ENCODE measurements around the gene SSC5D.

Gene SSC5D

DNA sequence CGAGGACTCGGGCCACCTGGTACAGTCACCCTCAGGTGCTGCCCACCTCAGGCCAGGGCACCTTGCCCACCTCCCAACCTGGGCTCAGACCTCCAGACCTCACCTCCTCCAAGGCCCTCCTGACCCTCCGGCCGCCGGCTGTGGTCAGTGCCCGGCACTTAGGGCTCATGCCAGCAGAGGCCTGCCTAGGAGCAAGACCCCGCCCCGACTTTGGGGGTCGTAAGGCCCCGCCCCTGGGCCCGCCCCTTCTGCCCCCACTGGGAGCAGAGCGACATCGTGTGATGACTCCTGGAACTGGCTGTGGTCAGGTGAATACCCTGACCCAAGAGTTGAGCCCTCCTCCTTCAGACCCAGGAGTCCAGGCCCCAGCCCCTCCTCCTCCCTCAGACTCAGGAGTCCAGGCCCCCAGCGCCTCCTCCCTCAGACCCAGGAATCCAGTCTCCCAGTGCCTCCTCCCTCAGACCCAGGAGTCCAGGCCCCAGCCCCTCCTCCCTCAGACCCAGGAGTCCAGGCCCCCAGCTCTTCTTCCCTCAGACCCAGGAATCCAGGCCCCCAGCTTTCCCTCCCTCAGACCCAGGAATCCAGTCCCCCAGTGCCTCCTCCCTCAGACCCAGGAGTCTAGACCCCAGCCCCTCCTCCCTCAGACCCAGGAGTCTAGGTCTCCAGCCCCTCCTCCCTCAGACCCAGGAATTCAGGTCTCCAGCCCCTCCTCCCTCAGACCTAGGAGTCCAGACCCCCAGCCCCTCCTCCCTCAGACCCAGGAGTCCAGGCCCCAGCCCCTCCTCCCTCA lies 48.9 kb downstream of the SSC5D start, which contains the start of gene SBK2:
SBK2 (minus strand) TSS at position 183 of the 790 bp plus-strand sequence. CDS start 839 bp downstream, outside the sequence.
- no peak for DNase-seq (ENCODE audit: low read depth in 2 of 2)

DNA sequence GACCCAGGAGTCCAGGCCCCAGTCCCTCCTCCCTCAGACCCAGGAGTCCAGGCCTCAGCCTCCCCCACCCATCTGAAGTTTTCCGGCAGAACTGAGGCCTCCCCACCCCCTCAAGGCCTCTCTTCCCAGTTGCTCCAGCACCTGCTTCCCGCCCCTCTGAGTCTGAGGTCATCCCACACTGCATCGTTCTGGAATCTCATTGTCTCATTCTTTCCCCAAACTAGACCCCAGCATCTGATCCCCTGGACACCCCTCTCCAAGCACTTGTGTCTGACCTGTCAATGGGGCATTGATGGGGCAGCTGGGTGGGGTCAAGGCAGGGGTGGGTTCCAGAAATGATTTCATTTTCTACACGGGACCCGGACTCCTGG lies 49.5 kb downstream of the SSC5D start:
- DNase-seq (ENCODE audit: low read depth in 2 of 2), result no peak

DNA sequence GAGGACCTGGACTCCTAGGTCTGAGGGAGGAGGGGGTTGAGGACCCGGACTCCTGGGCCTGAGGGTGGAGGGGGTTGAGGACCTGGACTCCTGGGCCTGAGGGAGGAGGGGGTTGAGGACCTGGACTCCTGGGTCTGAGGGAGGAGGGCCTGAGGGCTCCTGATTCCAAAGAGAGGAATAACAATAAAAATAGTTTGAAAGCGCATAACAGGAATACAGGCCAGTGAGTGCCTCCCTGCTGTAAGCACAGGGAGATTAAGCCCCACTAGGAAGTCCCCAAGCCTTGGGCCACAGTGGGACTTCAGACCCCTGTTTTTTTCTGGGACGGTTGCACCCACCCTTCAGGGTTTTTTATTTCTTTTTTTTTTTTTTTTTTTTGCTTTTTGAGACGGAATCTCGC lies 49.9 kb downstream of the SSC5D start:
- DNase-seq (ENCODE audit: low read depth in 2 of 2), result no peak

DNA sequence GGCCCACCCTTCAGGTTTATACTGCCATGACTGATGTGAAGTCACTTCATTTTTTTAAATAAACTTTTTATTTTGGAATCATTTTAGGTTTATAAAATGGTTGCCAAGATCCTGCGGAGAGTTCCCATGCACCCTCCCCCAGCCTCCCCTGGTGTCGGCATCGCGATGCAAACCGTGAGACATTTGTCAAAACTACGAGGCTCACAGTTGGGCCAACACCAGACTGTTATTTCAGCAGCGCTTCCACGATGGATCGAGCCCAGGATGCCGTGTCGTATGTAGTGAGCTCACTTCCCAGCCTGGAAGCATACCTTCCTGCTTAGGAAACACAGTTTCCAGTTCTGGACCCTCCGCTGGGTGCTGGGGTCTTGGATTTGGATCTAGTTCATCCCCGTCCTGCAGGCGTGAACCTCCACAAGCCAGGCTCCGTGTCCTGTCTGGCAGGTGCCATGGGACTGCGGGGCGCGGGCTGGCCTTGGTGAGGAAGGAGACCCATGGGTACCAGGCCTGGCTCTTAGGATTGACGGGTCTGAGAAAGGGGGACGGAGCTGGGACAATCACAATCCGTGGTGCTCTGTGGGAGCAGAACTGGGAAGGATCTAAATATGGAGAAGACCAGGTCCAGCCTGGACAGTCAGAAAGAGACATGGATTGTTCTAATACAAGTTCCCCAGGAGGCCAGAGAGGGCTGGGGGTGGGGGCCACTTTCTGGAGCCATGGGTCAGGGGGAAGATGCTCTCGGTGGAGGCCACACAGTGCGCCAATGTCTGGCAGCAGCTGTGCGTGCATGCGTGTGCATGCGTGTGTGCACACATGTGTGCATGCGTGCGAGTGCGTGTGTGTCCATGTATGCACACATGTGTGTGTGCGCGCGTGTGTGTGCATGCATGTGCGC lies 51.1 kb downstream of the SSC5D start:
- no peak for DNase-seq (ENCODE audit: low read depth in 2 of 2)

DNA sequence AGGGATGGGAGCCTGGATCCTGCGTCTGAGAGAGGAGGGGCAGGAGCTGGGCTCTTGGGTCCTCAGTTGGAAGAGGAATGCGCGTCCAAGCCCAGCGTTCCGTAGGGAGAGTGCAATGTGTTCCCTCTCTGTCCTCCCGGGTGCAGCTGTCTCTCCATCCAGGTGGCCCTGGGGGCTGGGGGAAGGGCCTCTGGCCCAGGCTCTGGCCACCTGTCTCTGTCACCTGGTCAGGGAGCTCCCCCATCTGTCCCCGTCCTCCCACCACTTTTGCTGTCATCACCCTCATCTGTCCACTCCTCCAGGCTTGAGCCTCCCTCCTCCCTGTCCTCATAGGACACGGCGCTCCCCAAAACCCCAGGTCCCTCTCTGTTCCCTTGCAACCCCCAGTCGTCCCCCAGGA lies 52.4 kb downstream of the SSC5D start:
- no peak for DNase-seq (ENCODE audit: low read depth in 2 of 2)

DNA sequence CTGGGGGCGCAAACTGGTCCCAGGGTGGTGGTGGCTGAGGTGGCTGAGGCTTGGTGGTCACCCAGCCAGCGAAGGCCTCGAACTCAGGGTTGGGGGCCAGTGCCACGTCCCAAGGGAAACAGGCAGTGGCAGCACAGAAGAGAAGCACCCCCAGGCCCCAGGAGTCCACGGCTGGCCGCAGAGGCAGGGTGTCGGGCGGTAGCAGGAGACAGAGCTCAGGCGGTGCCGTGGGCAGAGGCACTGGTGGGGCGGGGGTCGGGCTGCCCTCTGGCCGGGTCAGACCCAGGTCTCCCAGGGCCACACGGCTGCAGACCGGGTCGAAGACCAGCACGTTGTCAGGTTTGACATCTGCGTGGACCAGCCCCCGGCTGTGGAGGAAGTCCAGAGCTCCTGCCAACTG lies 52.9 kb downstream of the SSC5D start:
- no peak for DNase-seq (ENCODE audit: low read depth in 2 of 2)

DNA sequence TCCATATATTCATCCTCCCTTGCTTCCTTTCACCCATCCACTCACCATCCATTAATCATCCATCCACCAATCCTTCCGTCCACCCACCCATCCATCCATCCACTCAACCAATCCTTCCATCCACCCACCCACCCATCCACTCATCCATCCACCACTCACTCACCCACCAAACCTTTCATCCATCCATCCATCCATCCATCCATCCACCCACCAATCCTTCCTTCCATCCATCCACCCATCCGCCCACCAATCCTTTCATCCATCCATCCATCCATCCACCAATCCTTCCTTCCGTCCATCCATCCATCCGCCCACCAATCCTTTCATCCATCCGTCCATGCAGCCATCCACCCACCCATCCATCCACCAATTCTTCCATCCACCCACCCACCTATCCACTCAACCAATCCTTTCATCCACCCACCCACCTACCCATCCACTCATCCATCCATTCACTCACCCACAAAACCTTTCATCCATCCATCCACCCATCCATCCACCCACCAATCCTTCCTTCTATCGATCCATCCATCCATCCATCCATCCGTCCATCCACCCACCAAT lies 54.1 kb downstream of the SSC5D start:
- DNase-seq (ENCODE audit: low read depth in 2 of 2), result no peak

DNA sequence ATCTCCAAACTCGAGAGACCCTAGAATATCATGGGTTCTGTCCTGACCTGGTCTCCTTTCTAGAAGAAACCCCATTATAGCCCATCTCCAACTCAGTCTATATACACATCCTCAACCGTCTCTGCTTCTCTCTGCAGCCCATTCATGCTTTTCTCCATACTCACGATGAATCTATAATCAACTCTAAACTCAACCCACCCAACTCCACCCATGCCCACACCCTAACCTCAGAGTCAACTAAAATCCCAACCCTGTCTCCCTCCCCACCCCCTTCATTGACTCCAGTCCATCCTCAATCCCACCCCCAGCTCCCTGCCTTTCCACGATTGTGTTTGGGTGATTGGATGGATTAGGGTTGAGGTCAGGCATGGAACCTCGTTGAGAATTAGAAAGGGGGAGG lies 55.3 kb downstream of the SSC5D start:
- no peak for DNase-seq (ENCODE audit: low read depth in 2 of 2)

DNA sequence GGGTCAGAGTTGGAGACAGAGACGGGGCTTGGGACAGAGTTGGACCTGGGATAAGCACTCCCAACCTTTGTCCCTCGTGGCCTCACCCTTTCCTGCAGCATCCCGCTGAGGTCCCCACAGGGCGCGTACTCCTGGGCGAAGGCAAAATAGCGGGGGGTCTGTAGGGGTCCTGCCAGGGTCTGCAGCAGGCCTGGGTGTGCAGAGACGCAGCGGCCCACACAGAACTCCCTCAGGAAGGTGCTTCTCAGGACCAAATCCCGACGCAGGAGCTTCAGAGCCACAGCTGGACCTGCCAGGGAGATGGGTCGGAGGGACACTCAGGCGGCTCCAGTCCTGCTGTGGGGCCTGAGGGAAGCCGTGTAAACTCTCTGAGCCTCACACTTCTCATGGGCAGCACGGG lies 55.8 kb downstream of the SSC5D start:
- DNase-seq (ENCODE audit: low read depth in 2 of 2), result no peak

DNA sequence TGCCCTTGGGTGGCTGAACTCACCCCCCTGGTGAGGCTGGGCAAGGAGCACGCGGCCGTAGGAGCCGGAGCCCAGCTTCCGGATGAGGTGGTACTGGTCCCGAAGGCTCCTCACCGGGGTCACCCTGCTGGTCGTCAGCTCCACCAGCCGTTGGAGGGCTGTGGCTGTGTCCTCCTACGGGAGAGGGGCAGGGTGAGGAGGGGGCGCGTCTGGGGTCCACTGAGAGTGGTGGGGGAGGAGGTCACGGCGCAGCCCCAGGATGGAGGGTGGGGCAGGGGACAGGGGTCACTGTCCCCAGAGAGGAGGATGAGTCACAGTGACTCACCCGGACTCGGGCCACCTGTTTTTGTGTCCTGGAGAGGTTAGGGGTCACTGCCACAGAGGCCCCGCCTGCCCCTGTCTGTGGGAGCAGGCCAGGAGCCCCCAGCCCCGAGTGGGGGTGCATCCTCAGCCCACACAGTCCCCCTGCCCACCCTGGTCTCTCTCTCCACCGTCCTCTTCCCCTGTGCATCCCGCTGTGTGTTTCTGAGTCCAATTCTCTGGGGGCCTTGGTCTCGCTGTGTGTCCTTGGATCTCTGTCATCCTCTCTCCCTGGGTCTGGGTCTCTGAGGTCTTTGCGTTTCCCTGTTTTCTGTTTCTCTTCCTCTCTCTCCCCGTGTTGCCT lies 56.7 kb downstream of the SSC5D start:
- no peak for DNase-seq (ENCODE audit: low read depth in 2 of 2)

DNA sequence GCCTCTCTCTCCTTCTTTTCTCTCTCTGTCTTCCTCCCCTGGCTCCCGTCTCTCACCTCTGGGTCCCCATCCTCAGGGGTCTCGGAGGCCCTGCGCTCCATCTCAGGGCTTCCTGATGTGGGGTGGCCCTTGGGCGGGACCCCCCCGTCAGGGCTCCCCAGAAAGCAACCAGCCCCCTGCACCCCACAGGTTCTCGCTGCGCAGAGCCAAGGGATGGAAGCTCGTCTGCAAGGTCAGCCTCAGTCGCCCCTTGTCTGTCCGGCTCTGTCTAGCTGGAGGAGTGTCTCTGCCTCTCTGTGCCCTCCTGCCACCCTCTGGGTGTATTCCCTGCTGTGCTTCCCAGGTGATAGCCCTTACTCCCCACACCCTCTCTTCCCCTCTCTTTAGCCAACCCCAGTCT lies 57.2 kb downstream of the SSC5D start, which contains the start of gene SBK3:
SBK3 (minus strand) TSS at position 101 of the 400 bp plus-strand sequence; CDS start at position 101, 0 bp downstream.
- DNase-seq (ENCODE audit: low read depth in 2 of 2), result no peak

DNA sequence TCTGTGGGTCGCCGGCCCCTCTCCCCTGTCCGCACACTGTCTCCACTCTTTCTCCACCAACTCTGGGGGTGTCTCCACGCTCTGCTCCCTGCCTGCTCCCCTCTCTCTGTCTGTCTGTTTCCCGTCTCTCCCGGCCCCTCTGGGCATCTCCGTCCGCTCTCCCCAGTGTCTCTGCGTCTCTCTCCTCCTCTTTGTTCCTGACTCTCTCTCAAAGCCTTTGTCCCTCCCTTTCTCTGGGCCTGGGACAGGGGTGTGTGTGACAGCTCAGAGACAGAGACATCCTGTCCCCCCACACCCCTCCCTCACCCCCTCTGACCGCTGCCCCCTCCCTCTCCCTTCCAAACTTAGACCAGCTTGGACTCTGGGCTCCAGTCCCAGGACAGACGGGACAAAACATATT lies 57.8 kb downstream of the SSC5D start:
- no peak for DNase-seq (ENCODE audit: low read depth in 2 of 2)

DNA sequence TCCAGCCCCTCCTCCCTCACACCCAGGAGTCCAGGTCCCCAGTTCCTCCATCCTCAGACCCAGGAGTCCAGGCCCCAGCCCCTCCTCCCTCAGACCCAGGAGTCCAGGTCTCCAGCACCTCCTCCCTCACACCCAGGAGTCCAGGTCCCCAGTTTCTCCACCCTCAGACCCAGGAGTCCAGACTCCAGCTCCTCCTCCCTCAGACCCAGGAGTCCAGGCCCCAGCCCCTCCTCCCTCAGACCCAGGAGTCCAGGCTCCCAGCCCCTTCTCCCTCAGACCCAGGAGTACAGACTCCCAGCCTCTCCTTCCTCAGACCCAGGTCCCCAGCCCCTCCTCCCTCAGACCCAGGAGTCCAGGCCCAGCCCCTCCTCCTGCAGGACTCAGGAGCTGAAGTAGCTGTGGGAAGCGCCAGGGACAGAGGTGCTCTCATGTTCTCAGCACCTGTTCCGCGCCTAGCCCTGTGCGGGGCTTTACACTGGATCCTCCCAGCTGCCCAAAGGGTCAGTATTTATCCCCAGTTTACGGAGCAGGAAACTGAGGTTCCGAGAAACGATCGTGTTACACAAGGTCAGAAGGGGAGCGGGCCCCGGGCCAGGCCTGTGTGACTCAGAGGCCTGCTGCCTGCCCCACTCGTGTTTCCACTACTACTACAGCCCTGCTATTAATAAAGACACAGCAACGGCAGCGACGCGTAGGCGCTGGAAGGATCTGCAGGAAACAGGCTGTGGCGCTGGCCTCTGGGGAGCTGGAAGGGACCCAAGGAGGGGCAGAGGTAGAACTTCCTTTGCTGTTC lies 58.8 kb downstream of the SSC5D start:
- no peak for DNase-seq (ENCODE audit: low read depth in 2 of 2)

DNA sequence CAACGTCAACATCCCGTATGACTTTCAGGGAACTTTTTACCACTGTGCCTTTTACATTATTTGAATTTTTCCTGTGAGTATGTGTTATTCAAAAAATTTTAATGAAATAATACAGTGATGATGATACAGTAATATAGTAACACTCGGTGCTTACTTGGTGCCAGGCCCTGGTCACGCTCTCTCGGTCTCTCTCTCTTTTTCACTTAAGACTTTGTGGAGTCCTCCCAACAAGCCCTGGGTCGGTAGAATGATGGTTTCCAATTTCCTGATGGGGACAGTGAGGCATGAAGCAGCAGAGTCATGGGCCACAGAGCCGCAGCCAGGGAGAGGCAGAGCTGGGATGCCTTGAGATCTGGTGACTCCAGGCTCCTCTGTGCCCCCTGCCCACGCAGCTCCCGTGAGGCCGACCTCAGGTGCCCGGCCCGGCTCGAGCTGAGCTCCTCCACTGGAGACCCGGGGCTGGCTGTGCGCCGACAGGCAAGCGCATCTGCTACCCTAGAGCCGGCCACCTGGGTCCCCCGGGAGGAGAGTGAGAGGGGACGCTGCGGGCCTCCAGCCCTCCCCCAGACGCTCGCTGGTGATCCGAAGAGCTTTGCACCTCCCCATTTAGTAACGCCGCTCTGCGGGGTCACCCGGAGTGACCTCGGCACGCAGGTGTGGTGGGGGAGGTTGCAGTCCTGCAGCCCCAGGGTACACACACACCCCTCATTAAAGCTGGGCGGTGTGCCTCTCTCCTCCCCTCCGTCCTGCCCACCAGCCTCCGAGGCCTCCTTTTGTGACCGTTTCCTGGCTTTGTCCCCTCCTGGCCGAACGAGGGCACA lies 61.5 kb downstream of the SSC5D start:
- no peak for DNase-seq (ENCODE audit: low read depth in 2 of 2)

DNA sequence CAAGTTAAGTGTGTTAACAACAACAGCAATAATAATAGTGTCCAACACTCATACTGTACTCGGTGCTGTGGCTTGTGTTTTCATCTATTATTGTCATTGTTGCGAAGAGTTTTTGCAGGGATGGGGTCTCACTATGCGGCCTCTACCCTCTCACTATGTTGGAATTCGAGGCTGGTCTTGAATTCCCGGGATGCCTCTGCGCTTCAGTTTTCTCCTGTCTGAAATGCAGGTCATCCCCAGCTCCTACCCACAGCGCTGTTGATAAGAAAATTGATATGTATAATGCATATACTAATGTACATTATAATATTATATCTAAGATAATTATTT lies 62.0 kb downstream of the SSC5D start:
- DNase-seq (ENCODE audit: low read depth in 2 of 2), result no peak

DNA sequence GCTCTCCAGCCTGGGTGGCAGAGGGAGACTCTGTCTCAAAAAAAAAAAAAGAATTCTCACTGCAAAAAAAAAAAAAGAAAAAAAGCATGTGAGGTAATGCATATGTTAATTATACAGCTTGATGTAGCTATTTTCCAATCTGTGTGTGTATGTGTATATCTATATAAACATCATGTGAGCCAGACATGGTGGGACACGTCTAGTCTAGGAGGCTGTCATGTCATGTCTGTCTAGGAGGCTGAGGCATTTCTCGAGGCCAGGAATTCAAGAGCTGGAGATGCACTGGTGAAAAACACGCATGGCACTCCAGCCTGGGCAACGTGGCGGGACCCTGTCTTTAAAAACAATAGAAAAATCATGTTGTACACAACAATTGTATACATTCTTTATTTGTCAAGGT lies 64.0 kb downstream of the SSC5D start:
- DNase-seq (ENCODE audit: low read depth in 2 of 2), result no peak

DNA sequence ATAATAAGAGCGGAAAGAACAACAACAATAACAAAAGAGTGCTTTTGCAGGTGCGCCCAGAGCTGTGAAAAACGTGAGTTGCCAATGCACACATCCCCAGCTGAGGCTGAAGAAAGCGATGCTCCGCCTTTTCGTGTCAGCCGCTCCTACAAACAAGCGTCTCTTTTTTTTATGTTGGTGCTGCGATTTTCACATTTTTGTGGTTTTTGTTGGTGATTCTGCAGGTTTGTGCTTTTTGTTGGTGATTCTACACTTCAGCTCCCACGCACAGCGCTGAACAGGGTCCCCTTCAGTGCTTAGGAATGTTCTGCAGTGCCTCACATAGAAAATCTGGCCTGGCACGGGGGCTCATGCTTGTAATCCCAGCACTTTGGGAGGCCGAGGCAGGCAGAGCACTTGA lies 64.4 kb downstream of the SSC5D start:
- DNase-seq (ENCODE audit: low read depth in 2 of 2), result no peak

DNA sequence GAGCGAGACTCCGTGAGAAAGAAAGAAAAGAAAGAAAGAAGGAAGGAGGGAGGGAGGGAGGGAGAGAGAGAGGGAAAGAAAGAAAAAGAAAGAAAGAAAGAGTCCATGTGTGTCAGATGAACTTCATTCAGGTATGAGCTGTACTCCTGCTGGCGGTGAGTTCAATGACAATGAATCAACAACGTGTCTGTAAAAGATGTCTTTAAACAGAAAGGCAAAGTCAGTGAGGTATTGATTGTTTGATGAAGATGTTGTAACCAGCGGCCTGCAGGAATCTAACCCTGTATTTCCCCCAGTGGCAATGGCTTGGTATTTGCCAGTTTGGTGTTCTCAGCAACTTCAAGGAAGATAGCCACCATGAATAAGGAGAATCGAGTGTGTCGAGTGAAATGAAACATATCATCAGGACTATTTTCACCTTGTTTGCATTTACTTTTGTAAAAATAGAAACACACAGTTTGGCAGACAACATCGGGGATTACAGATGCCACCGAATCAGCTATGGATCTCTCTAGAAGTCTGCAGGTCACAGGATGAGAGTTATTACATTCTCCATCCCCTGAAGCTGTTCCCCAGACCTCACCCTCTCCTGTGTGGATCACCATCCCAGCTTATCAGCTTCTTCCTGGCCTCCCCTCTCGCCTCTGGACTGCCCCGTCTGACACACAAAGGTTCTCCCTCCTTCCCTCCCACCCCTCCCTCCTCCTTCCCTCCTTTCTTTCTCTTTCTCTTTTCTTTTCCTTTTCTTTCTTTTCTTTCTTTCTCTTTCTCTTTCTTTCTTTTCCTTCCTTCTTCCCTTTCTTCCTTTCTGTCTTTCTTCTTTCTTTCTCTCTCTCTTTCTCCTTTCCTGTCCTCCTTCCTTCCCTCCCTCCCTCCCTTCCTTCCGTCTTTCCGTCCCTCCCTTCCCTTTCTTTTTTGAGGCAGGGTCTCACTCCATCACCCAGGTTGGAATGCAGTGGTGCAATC lies 65.3 kb downstream of the SSC5D start:
- no peak for DNase-seq (ENCODE audit: low read depth in 2 of 2)

DNA sequence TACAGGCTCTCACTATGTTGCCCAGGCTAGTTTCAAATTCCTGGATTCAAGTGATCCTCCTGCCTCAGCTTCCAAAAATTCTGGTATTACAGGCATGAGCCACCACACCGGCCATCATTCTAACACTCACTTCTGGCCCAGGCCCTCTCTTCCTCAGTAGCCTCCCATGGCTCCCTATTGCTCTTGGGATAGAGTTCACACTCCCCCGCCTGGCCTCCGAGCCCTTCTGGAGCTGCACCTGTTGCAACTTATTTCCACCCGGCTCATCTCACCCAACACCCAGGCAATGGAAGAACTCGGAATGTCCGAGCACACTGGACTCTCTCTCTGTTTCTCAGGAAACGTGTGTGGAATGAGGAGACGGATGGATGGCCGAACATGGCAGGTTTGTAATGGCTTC lies 66.1 kb downstream of the SSC5D start:
- DNase-seq (ENCODE audit: low read depth in 2 of 2), result no peak
